Glutamatergic neuron (in vitro differentiated cells): ENCODE data around the gene SULT6B1. TPM values are rescaled to one million over a fixed set of nuclear protein-coding genes. Genes with fewer than 3 reads are reported as not detected.

Source experiments
- DNase-seq: peaks from one replicate; pipeline ENCODE4 v3.0.0; 2022
- H3K27ac Mint-ChIP-seq: one replicate; pipeline ENCODE4 v1.8.0; 2020; ENCODE audit warnings: mild to moderate bottlenecking, mixed read lengths, inconsistent platforms; ENCODE audit not compliant: unreplicated experiment
- H3K27me3 Mint-ChIP-seq: one replicate; pipeline ENCODE4 v1.8.0; 2020; ENCODE audit warnings: mild to moderate bottlenecking, moderate library complexity, mixed read lengths, inconsistent platforms; ENCODE audit not compliant: unreplicated experiment
- H3K36me3 Mint-ChIP-seq: one replicate; pipeline ENCODE4 v1.8.0; 2020; ENCODE audit warnings: mild to moderate bottlenecking, mixed read lengths, inconsistent platforms; ENCODE audit not compliant: unreplicated experiment
- H3K4me1 Mint-ChIP-seq: one replicate; pipeline ENCODE4 v1.8.0; 2020; ENCODE audit warnings: mild to moderate bottlenecking, low read depth, mixed read lengths, inconsistent platforms; ENCODE audit not compliant: unreplicated experiment
- H3K4me3 Mint-ChIP-seq: one replicate; pipeline ENCODE4 v1.8.0; 2020; ENCODE audit warnings: mild to moderate bottlenecking, mixed read lengths, inconsistent platforms; ENCODE audit not compliant: unreplicated experiment
- H3K9me3 Mint-ChIP-seq: one replicate; pipeline ENCODE4 v1.8.0; 2020; ENCODE audit warnings: mild to moderate bottlenecking, moderate library complexity, mixed read lengths, inconsistent platforms; ENCODE audit not compliant: unreplicated experiment
- CTCF ChIP-seq: fragments of 200-600 bp; sonication (generic); IDR thresholded peaks from one replicate; pipeline ENCODE4 v1.5.0; 2021; ENCODE audit not compliant: partially characterized antibody, unreplicated experiment
- total RNA-seq: library from RNA; stranded (reverse); fragmentation: NEBNext Ultra II Directional; extraction: Animal tissue kit (Norgen Biotek cat#: 25700); gene quantifications from one replicate; pipeline ENCODE4 v1.2.1, GENCODE V29; 2021; ENCODE audit not compliant: unreplicated experiment

SULT6B1 gene
- total RNA-seq, 1 donor from 2014 or later = not detected

DNA sequence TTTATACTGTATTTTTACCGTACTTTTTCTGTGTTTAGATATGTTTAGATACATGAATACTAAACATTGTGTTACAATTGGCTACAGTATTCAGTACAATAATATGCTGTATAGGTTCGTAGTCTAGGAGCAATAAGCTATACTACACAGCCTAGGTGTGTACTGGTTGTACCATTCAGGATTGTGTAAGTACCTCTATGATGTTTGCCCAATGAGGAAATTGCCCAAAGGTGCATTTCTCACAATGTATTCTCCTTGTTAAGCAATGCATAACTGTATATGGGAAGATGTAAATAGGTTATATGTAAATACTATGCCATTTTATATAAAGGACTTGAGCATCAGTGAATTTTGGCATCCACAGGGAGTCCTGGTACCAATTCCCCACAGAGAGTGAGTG, 42.4 kb downstream of the SULT6B1 start:
- no peaks in the 10 kb centered on the region for H3K9me3 Mint-ChIP-seq
- no peaks in the 10 kb centered on the region for H3K27me3 Mint-ChIP-seq
- TF ChIP-seq CTCF = no peak
- H3K4me1 Mint-ChIP-seq = no peaks in the 10 kb centered on the region
- H3K27ac Mint-ChIP-seq = no peak overlapping the region
- no peaks in the 10 kb centered on the region for H3K36me3 Mint-ChIP-seq
- no peak for DNase-seq
- H3K4me3 Mint-ChIP-seq = no peak overlapping the region

DNA sequence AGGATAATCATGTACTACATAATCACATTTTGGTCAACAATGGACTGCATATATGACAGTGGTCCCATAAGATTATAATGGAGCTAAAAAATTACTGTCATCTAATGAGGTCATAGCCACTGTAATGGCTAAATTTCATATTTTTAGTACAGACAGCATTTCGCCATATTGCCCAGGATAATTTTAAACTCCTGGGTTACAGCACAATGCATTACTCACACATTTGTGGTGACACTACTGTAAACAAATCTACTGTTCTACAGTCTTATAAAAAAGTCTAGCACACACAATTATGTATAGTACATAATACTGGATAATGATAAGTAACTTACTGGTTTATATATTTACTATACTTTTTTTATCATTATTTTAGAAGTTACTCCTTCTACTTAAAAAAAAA, 44.5 kb downstream of the SULT6B1 start:
- Mint-ChIP-seq H3K36me3 (no peaks in the 10 kb centered on the region), H3K4me1 (no peaks in the 10 kb centered on the region), H3K9me3 (no peaks in the 10 kb centered on the region), H3K27me3 (no peaks in the 10 kb centered on the region), H3K4me3 (no peak overlapping the region), H3K27ac (no peak overlapping the region)
- DNase-seq = no peak
- TF ChIP-seq CTCF = no peak

GRCh38 chr2:37142546-37142945, 45.9 kb downstream of the SULT6B1 start:
- Mint-ChIP-seq H3K4me3 (no peak overlapping the region), H3K4me1 (no peaks in the 10 kb centered on the region), H3K27ac (no peak overlapping the region), H3K27me3 (no peaks in the 10 kb centered on the region), H3K9me3 (no peaks in the 10 kb centered on the region), H3K36me3 (no peaks in the 10 kb centered on the region)
- DNase-seq = no peak
- TF ChIP-seq CTCF = no peak

- H3K9me3 Mint-ChIP-seq = peaks cover 4% of the 10 kb centered on the region
- peaks cover 2% of the 10 kb centered on the region for H3K27me3 Mint-ChIP-seq
- no peak for DNase-seq
- no peak overlapping the region for H3K4me3 Mint-ChIP-seq
- no peaks in the 10 kb centered on the region for H3K36me3 Mint-ChIP-seq
- no peak for TF ChIP-seq CTCF
- no peaks in the 10 kb centered on the region for H3K4me1 Mint-ChIP-seq
- H3K27ac Mint-ChIP-seq = no peak overlapping the region
Observed at GRCh38 chr2:37132914-37133313, 55.6 kb downstream of the SULT6B1 start.

DNA sequence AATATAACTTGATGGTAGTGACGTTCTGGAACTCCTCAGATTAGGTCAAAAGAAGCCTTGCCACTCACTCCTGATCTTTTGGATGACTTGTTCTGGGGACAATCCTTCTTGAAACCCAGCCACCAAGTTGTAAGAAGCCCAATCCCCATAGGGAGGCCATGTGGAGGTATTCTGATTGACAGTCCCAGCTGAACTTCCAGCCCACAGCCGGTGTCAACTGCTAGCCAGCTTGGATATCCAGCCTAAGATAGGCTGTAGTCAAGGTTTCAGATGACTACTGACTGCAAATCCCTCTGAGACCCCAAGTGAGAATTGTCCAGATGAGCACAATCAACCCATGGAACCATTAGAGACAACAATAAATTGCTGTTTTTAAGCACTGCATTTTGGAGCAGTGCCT, 63.1 kb downstream of the SULT6B1 start:
- no peaks in the 10 kb centered on the region for H3K4me1 Mint-ChIP-seq
- no peaks in the 10 kb centered on the region for H3K27me3 Mint-ChIP-seq
- H3K4me3 Mint-ChIP-seq = no peak overlapping the region
- peaks cover 2% of the 10 kb centered on the region for H3K9me3 Mint-ChIP-seq
- no peak for DNase-seq
- no peaks in the 10 kb centered on the region for H3K36me3 Mint-ChIP-seq
- H3K27ac Mint-ChIP-seq = no peak overlapping the region
- no peak for TF ChIP-seq CTCF
